HFFc6 (cell line): ENCODE measurements around the gene CELF2. TPM values are rescaled to one million over a fixed set of nuclear protein-coding genes. Genes with fewer than 3 reads are reported as not detected.

Experiments used
- DNase-seq: peaks from one replicate; pipeline ENCODE4 v3.0.0-alpha.2; 2018
- H3K27ac Mint-ChIP-seq: 2 replicates; pipeline ENCODE4 v1.8.0; 2020; ENCODE audit warnings: mild to moderate bottlenecking, mixed read lengths
- H3K27me3 Mint-ChIP-seq: 2 replicates; pipeline ENCODE4 v1.8.0; 2021; ENCODE audit warnings: mild to moderate bottlenecking, moderate library complexity, mixed read lengths; ENCODE audit not compliant: insufficient read depth
- H3K36me3 Mint-ChIP-seq: 2 replicates; pipeline ENCODE4 v1.8.0; 2021; ENCODE audit warnings: low read depth, mixed read lengths
- H3K4me1 Mint-ChIP-seq: 2 replicates; pipeline ENCODE4 v1.8.0; 2020; ENCODE audit warnings: low read depth, mixed read lengths
- H3K4me3 Mint-ChIP-seq: 2 replicates; pipeline ENCODE4 v1.8.0; 2020; ENCODE audit warnings: mild to moderate bottlenecking, moderate library complexity, mixed read lengths
- H3K9me3 Mint-ChIP-seq: 2 replicates; pipeline ENCODE4 v1.8.0; 2020; ENCODE audit warnings: mild to moderate bottlenecking, mixed read lengths
- total RNA-seq, 6 experiments: library from RNA; stranded (reverse); fragmentation: NEBNext Ultra II Directional; extraction: Animal tissue kit (Norgen Biotek cat#: 25700); gene quantifications; 2 replicates in 1 of 6; 3 replicates in 5 of 6; pipeline ENCODE4 v1.2.3, GENCODE V29; 2021
- TF ChIP-seq, protein P1 (sequence below): fragments of 200-600 bp; sonication (generic); IDR thresholded peaks from 2 replicates; pipeline ENCODE4 v1.5.0; 2021; ENCODE audit warnings: antibody characterized with exemption, mild to moderate bottlenecking

The CELF2 gene
- total RNA-seq, 6 experiments from 2014 or later, result 2.7 to 5.2 (median 3.5) TPM

DNA sequence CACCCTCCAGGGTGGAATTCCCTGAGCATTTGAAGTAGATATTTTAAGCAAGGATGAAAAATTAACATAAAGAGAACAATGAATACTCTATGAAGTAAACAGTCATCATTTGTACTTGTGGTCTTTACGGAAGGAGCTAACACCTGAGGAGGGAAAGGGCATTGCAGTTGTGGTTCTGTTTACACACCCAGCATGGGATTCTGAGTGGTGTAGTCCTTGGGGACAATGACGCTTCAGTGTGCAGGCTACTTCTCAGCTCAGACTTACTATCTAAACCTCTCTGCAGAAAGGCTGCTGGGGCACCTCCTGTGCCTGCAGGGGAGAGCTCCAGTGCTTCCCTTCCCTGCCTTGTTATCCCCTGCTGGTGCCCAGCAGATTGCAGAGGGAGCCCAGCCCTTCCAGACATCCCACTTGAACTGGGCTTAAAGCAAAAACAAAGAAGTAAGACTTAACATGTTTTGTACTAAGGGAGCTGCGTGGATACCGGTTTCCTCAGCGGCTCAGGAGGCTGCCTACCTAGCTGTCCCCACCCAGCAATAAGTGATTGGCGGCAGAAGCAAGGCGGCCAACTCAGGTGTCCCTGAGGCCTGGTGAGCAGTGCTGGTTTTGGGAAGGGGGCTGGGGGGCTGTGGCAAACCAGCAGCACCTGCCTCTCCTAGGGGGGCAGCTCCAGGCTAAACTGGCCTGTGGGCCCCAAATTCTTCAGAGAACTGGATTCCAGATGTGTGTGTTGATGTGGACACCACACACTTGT lies 89.1 kb downstream of the CELF2 start:
- Mint-ChIP-seq H3K27ac (no peak overlapping the region), H3K4me1 (no peaks in the 10 kb centered on the region), H3K27me3 (no peaks in the 10 kb centered on the region; the same call in 1 of the 2 replicates), H3K36me3 (no peaks in the 10 kb centered on the region), H3K9me3 (peaks cover 17% of the 10 kb centered on the region), H3K4me3 (no peak overlapping the region)
- TF ChIP-seq, protein P1, sequence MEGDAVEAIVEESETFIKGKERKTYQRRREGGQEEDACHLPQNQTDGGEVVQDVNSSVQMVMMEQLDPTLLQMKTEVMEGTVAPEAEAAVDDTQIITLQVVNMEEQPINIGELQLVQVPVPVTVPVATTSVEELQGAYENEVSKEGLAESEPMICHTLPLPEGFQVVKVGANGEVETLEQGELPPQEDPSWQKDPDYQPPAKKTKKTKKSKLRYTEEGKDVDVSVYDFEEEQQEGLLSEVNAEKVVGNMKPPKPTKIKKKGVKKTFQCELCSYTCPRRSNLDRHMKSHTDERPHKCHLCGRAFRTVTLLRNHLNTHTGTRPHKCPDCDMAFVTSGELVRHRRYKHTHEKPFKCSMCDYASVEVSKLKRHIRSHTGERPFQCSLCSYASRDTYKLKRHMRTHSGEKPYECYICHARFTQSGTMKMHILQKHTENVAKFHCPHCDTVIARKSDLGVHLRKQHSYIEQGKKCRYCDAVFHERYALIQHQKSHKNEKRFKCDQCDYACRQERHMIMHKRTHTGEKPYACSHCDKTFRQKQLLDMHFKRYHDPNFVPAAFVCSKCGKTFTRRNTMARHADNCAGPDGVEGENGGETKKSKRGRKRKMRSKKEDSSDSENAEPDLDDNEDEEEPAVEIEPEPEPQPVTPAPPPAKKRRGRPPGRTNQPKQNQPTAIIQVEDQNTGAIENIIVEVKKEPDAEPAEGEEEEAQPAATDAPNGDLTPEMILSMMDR, result no peak
- DNase-seq, result no peak

DNA sequence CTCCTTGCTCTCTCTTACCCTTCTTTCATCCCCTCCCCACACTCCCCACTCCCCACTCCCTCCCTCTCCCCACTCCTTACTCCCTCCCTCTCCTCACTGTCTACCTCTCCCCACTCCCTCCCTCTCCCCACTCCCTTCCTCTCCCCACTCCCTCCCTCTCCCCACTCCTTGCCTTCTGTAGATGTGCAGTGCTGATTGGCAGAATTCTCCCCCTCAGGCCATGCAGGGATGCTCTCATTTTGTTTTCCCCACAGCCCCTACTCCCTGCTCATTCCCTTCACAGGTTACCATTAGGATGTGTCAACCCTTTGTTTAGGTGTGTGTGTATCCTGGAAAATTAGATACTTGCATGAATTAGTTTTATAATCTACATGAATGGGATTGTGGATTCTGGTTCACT lies 90.3 kb downstream of the CELF2 start:
- no peak for DNase-seq
- Mint-ChIP-seq H3K4me3 (no peak overlapping the region), H3K4me1 (no peaks in the 10 kb centered on the region), H3K9me3 (peaks cover 13% of the 10 kb centered on the region), H3K36me3 (no peaks in the 10 kb centered on the region), H3K27ac (no peak overlapping the region), H3K27me3 (no peaks in the 10 kb centered on the region; the same call in 1 of the 2 replicates)
- TF ChIP-seq, protein P1, result no peak

DNA sequence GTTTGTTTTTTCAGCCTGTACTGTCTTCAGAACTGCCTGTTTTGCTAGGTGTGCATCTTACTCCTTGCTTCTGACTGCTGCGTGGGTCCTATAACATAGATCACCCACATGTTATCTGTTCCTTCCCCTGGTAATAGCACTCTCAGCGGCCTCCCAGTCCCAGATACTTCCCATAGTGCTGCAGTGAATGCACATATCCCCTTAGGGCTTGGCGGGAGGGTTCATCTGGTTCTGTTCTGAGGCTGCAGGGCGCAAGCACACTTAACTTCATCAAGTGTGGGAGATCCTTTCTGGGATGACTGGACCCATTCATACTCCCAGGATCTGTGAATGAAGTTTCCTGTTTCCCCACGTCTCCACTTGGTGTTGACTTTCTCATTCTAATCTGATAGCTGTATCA lies 90.7 kb downstream of the CELF2 start:
- TF ChIP-seq, protein P1, result no peak
- H3K36me3 Mint-ChIP-seq, result no peaks in the 10 kb centered on the region
- no peak overlapping the region for H3K27ac Mint-ChIP-seq
- no peak overlapping the region for H3K4me3 Mint-ChIP-seq
- H3K27me3 Mint-ChIP-seq, result no peaks in the 10 kb centered on the region; the same call in 1 of the 2 replicates
- H3K9me3 Mint-ChIP-seq, result peaks cover 12% of the 10 kb centered on the region
- no peaks in the 10 kb centered on the region for H3K4me1 Mint-ChIP-seq
- no peak for DNase-seq

DNA sequence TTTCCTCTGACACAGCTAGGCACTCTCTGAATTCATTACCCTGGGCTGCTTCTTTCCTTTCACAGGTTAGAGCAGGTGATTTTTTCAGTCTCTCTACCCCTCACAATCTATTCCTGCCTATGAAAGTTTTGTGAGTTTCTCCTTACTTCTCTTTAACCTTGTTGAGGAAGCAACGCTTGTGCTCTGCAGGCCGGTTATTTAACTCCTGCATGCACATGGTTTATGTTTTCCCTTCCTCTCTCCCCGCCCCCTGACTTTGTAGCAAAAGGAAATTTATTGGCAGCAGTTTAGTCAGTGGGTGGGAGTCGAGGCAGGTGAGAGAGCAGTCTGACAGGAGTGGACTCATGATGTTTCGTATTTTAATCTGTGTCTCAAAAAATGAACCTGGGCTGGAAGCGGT lies 91.9 kb downstream of the CELF2 start:
- Mint-ChIP-seq H3K4me1 (no peaks in the 10 kb centered on the region), H3K27ac (no peak overlapping the region), H3K9me3 (peaks cover 12% of the 10 kb centered on the region), H3K36me3 (no peaks in the 10 kb centered on the region), H3K27me3 (no peaks in the 10 kb centered on the region; the same call in 1 of the 2 replicates), H3K4me3 (no peak overlapping the region)
- TF ChIP-seq, protein P1, result no peak
- no peak for DNase-seq

DNA sequence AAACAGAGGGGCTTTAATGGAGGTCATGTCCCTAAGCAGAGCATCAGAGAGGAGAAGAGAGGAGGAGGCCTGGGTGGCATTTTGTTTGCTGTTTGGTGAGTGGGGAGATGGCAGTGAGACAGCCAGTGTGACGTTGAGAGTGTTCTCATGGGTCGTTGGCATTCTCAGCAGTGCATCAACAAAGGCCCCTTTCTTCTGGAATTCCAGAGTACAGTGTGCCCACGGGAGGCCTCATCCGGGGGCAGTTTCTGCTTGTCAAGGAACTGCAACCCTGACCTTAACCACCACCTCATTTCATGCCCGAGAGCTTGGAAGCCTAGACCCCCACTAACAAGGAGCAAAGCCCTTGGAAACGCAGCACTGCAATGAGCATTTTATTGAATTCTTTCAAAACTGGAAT lies 92.9 kb downstream of the CELF2 start:
- no peaks in the 10 kb centered on the region; the same call in 1 of the 2 replicates for H3K27me3 Mint-ChIP-seq
- no peak overlapping the region for H3K4me3 Mint-ChIP-seq
- no peak overlapping the region for H3K27ac Mint-ChIP-seq
- TF ChIP-seq, protein P1, result no peak
- H3K36me3 Mint-ChIP-seq, result no peaks in the 10 kb centered on the region
- H3K9me3 Mint-ChIP-seq, result peaks cover 8% of the 10 kb centered on the region
- no peaks in the 10 kb centered on the region for H3K4me1 Mint-ChIP-seq
- no peak for DNase-seq
